Activated naive CD8-positive, alpha-beta T cell treated with anti-CD3 and anti-CD28 coated beads for 36 hours (primary cell): ENCODE results near the gene HOXC9. TPM values are rescaled to one million over a fixed set of nuclear protein-coding genes. Genes with fewer than 3 reads are reported as not detected.

ENCODE experiments used
- DNase-seq: peaks from one replicate; pipeline ENCODE4 v3.0.0; 2021
- H3K27ac Mint-ChIP-seq: one replicate; pipeline ENCODE4 v1.8.0; 2022; ENCODE audit warnings: mild to moderate bottlenecking, moderate library complexity, mixed read lengths
- H3K27me3 Mint-ChIP-seq: one replicate; pipeline ENCODE4 v1.8.0; 2022; ENCODE audit warnings: mild to moderate bottlenecking, mixed read lengths
- H3K36me3 Mint-ChIP-seq: one replicate; pipeline ENCODE4 v1.8.0; 2021; ENCODE audit warnings: mild to moderate bottlenecking, mixed read lengths
- H3K4me1 Mint-ChIP-seq: one replicate; pipeline ENCODE4 v1.8.0; 2021; ENCODE audit warnings: mixed read lengths
- H3K4me3 Mint-ChIP-seq: one replicate; pipeline ENCODE4 v1.8.0; 2022; ENCODE audit warnings: mild to moderate bottlenecking, moderate library complexity, mixed read lengths
- H3K9me3 Mint-ChIP-seq: one replicate; pipeline ENCODE4 v1.8.0; 2022; ENCODE audit warnings: mixed read lengths
- total RNA-seq, 2 experiments: library from RNA; stranded (reverse); gene quantifications; one replicate each; pipeline ENCODE4 v1.2.3, GENCODE V29; 2021

The HOXC9 gene
- total RNA-seq, 2 experiments from 2014 or later, result not detected

DNA sequence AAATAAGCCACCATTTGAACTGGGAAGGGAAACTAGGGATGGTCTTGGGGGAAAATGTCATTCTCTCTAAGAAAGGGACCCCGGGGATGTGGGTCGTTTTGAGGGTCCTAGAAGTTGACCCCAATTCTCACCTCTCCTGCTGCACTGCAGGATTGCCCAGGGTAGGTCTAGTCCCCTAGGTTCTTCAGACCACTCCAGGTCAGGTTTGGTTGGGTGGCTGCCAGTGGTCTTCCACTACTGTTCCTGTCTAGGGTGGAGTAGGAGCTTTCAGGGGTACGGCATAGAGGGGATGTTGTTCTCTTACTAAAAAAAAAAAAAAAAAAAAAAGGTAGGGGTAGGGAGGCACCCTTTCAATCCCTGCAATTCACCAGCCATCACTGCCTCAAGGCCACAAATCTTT lies 16.1 kb downstream of the HOXC9 start:
- Mint-ChIP-seq H3K27me3 (peaks cover 90% of the 10 kb centered on the region), H3K9me3 (no peaks in the 10 kb centered on the region), H3K27ac (no peak overlapping the region), H3K4me1 (peaks cover 20% of the 10 kb centered on the region), H3K4me3 (no peak overlapping the region), H3K36me3 (peaks cover 2% of the 10 kb centered on the region)
- no peak for DNase-seq

DNA sequence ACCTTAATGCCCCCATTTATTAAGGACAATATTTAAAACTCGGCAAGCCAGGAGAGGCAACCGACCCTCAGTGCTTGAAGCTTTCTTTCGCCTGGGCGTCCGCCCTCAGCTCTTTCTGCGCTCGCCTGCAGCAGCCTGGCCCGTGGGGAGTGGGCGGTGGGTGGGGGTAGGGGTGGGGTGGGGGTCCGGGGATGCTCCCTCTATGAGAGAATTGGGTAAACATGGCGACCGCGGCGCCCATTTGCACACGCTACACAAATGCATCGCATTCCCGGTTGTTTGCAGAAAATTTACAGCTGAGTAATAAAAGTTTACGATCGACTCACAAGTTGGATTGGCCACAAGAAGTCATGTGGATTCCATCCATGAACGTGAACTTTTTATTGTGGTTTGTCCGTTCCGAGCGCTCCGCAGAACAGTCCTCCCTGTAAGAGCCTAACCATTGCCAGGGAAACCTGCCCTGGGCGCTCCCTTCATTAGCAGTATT lies 16.6 kb downstream of the HOXC9 start:
- Mint-ChIP-seq H3K9me3 (no peaks in the 10 kb centered on the region), H3K27ac (no peak overlapping the region), H3K4me1 (peaks cover 21% of the 10 kb centered on the region), H3K27me3 (peaks cover 90% of the 10 kb centered on the region), H3K36me3 (peaks cover 2% of the 10 kb centered on the region), H3K4me3 (no peak overlapping the region)
- DNase-seq, result no peak

DNA sequence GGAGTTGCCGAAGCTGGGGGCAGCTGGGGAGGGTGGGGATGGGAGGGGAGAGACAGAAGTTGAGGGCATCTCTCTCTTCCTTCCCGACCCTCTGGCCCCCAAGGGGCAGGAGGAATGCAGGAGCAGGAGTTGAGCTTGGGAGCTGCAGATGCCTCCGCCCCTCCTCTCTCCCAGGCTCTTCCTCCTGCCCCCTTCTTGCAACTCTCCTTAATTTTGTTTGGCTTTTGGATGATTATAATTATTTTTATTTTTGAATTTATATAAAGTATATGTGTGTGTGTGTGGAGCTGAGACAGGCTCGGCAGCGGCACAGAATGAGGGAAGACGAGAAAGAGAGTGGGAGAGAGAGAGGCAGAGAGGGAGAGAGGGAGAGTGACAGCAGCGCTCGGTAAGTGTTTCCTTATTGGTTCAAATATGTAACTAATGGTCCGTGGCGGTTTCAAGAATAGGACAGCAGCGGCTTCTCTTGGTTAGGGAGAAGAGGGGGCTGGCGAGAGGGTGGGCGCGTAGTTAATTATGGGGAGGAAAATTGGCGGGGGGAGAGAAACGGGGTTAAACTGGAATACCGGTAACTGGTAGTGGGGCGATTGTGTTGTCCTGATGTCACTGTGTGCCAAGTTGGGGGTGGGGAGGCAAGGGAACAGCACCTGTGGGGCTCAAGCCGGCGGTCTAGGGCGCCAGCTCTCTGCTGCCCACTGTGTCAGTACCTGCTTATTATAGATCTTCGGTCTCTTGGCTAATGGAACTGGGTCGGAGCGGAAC lies 17.2 kb downstream of the HOXC9 start:
- peaks cover 90% of the 10 kb centered on the region for H3K27me3 Mint-ChIP-seq
- peak overlapping the region; percentile 82 for H3K4me3 Mint-ChIP-seq
- no peak for DNase-seq
- no peak overlapping the region for H3K27ac Mint-ChIP-seq
- H3K9me3 Mint-ChIP-seq, result no peaks in the 10 kb centered on the region
- H3K4me1 Mint-ChIP-seq, result peaks cover 23% of the 10 kb centered on the region
- peaks cover 2% of the 10 kb centered on the region for H3K36me3 Mint-ChIP-seq

DNA sequence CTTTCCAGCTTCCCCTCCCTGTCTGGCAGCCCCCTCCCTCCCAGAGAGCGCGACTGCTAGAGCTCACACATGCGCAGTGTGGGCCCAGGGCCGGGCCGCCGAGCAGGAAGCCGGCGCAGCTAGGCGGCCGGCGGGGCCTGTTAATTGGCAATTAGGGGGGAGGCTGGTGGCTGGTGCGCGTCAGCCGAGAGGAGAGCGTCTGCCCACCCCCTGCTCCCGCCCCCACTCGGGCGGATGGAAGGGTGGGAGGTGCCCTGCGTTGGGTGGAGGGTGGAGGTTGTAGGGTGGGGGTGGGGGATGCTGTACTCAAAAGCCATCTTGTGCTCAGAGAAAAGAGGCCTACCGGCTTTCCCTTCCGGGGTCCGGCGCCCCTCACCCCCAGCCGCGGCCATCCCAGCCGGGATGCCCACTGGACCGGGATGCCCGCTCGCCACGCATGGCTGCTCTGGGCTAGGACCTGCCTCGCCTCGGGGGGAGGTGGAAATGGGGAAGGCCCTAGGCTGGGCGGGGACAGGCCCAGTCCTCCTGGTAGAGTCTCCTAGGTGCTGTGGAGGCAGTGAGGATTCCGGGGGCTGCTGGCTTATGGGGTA lies 18.0 kb downstream of the HOXC9 start:
- DNase-seq, result peak; percentile 82
- peak overlapping the region; percentile 82 for H3K4me3 Mint-ChIP-seq
- peaks cover 2% of the 10 kb centered on the region for H3K36me3 Mint-ChIP-seq
- H3K9me3 Mint-ChIP-seq, result no peaks in the 10 kb centered on the region
- peaks cover 23% of the 10 kb centered on the region for H3K4me1 Mint-ChIP-seq
- peaks cover 90% of the 10 kb centered on the region for H3K27me3 Mint-ChIP-seq
- no peak overlapping the region for H3K27ac Mint-ChIP-seq

GRCh38 chr12:54018468-54018984 lies 18.6 kb downstream of the HOXC9 start:
- H3K27me3 Mint-ChIP-seq, result peaks cover 90% of the 10 kb centered on the region
- no peak overlapping the region for H3K4me3 Mint-ChIP-seq
- H3K36me3 Mint-ChIP-seq, result peaks cover 2% of the 10 kb centered on the region
- no peak overlapping the region for H3K27ac Mint-ChIP-seq
- DNase-seq, result no peak
- peaks cover 23% of the 10 kb centered on the region for H3K4me1 Mint-ChIP-seq
- H3K9me3 Mint-ChIP-seq, result no peaks in the 10 kb centered on the region

GRCh38 chr12:54019091-54019811 lies 19.3 kb downstream of the HOXC9 start:
- peaks cover 2% of the 10 kb centered on the region for H3K36me3 Mint-ChIP-seq
- no peaks in the 10 kb centered on the region for H3K9me3 Mint-ChIP-seq
- peaks cover 90% of the 10 kb centered on the region for H3K27me3 Mint-ChIP-seq
- H3K4me1 Mint-ChIP-seq, result peaks cover 23% of the 10 kb centered on the region
- no peak for DNase-seq
- H3K27ac Mint-ChIP-seq, result no peak overlapping the region
- no peak overlapping the region for H3K4me3 Mint-ChIP-seq

GRCh38 chr12:54019924-54020590 lies 20.1 kb downstream of the HOXC9 start:
- Mint-ChIP-seq H3K4me1 (peaks cover 17% of the 10 kb centered on the region), H3K9me3 (no peaks in the 10 kb centered on the region), H3K36me3 (peaks cover 2% of the 10 kb centered on the region), H3K27ac (no peak overlapping the region), H3K4me3 (no peak overlapping the region), H3K27me3 (peaks cover 88% of the 10 kb centered on the region)
- no peak for DNase-seq

- peaks cover 88% of the 10 kb centered on the region for H3K27me3 Mint-ChIP-seq
- peaks cover 2% of the 10 kb centered on the region for H3K36me3 Mint-ChIP-seq
These were observed 20.8 kb downstream of the HOXC9 start for GRCh38 chr12:54020591-54021405.

DNA sequence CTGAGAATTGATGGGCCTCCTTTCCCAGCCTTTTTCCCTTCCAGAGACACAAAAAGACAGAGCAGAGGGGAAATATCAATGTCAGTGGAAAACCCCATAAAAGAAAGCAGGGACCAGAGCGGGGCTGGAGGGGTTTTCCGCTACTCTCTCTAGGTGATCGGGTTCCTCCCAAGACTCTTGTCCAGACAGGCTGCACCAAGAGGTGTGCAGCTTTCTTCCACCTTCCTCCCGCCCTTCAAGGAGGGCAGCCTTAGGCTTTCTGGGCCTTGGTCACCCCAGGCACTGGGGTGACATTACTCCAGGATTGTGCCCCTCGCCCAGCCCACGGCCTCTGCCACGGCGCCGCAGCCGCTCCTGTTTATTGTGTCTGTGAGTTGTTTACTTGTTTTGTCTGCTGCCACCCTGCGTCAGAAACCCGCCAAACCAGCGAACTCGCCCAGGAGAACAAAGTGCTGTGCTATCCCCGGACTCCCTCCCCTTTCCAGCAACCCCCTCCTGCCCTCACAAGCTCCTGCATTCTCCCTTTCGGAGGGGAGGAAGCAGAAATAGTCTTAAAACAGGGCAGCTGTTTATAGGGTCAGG lies 21.6 kb downstream of the HOXC9 start:
- Mint-ChIP-seq H3K9me3 (no peaks in the 10 kb centered on the region), H3K4me1 (peaks cover 21% of the 10 kb centered on the region), H3K27ac (no peak overlapping the region), H3K27me3 (peaks cover 88% of the 10 kb centered on the region), H3K4me3 (no peak overlapping the region), H3K36me3 (peaks cover 2% of the 10 kb centered on the region)
- DNase-seq, result no peak

More at GRCh38 chr12:54020591-54021405, 20.8 kb downstream of the HOXC9 start:
- Mint-ChIP-seq H3K9me3 (no peaks in the 10 kb centered on the region), H3K4me3 (no peak overlapping the region), H3K27ac (no peak overlapping the region), H3K4me1 (peaks cover 17% of the 10 kb centered on the region)
- no peak for DNase-seq

- Mint-ChIP-seq H3K27ac (no peak overlapping the region), H3K36me3 (no peaks in the 10 kb centered on the region), H3K27me3 (peaks cover 91% of the 10 kb centered on the region), H3K9me3 (no peaks in the 10 kb centered on the region), H3K4me1 (peaks cover 20% of the 10 kb centered on the region), H3K4me3 (no peak overlapping the region)
- DNase-seq, result no peak
These were observed 23.3 kb downstream of the HOXC9 start for GRCh38 chr12:54022960-54023884.

DNA sequence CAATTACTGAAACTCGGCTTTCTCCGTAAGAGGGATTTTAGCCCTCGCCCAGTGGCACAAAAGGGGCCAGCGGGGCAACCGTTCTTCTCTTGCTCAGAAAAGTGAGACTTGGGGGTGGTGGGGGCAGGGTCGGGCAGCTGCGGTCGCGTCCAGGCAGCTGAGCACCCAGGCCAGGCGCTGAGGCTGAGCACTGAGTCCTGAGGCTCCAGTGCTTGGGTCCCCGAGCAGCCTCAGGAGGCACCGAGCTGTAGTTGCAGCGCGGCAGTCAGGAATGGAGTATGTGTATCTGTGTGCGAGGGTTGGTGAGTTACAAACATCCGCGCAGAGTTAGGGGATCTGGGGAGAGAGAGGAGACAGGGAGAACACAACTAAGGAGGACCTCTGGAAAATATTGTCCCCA lies 24.2 kb downstream of the HOXC9 start:
- peaks cover 21% of the 10 kb centered on the region for H3K4me1 Mint-ChIP-seq
- H3K27ac Mint-ChIP-seq, result no peak overlapping the region
- H3K36me3 Mint-ChIP-seq, result no peaks in the 10 kb centered on the region
- no peak overlapping the region for H3K4me3 Mint-ChIP-seq
- peaks cover 95% of the 10 kb centered on the region for H3K27me3 Mint-ChIP-seq
- H3K9me3 Mint-ChIP-seq, result no peaks in the 10 kb centered on the region
- DNase-seq, result no peak

GRCh38 chr12:54024581-54025305 lies 24.8 kb downstream of the HOXC9 start:
- H3K27me3 Mint-ChIP-seq, result peaks cover 95% of the 10 kb centered on the region
- H3K9me3 Mint-ChIP-seq, result no peaks in the 10 kb centered on the region
- no peak overlapping the region for H3K27ac Mint-ChIP-seq
- no peaks in the 10 kb centered on the region for H3K36me3 Mint-ChIP-seq
- no peak overlapping the region for H3K4me3 Mint-ChIP-seq
- H3K4me1 Mint-ChIP-seq, result peaks cover 25% of the 10 kb centered on the region
- no peak for DNase-seq
